Measurements from ENCODE around the gene IMMP2L. TPM values are rescaled to one million over a fixed set of nuclear protein-coding genes. Genes with fewer than 3 reads are reported as not detected.

Gene IMMP2L
- total and polyA plus RNA-seq, 2 donors (not counting 3 experiments of a cell fraction or from before 2014, with no cell fraction given): 9.9 to 11.8 TPM

DNA sequence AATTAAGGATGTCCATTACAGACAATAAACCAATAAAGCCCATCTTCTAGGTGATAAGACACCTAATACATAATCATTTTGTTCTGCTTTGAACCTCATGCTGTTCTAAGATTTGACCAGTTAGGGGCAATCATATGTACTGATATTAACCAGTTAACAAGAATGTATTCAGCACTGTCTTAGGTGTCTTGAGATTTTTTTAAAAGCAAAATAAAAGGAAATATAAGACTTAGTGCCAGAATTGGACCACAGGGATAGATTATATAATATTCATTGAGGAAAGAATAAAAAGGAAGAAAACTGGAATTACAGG, 32.0 kb downstream of the IMMP2L start:
- no peak overlapping the region for H3K9ac ChIP-seq (replicated peaks; ENCODE audit: extremely low read depth, insufficient read depth, low read length)
- no peaks in the 10 kb centered on the region for H4K20me1 ChIP-seq (replicated peaks; ENCODE audit: control insufficient read depth, extremely low read depth, insufficient read depth, low read length)
- TF ChIP-seq POLR2A (IDR thresholded peaks at IDR 0.05; ENCODE audit: low read depth, low read length): no peak
- TF ChIP-seq FOS (IDR thresholded peaks at IDR 0.05; ENCODE audit: borderline replicate concordance, insufficient read depth, low read length): no peak
- no peak for TF ChIP-seq EZH2 (IDR thresholded peaks at IDR 0.05; ENCODE audit: borderline replicate concordance, low read depth, low read length, severe bottlenecking)
- no peak for TF ChIP-seq MYC (IDR thresholded peaks at IDR 0.05; ENCODE audit: low read depth, low read length)
- no peak for TF ChIP-seq JUN (IDR thresholded peaks at IDR 0.05; ENCODE audit: borderline replicate concordance, insufficient read depth, insufficient read length, low read depth)
- no peak for TF ChIP-seq POLR2AphosphoS5 (IDR thresholded peaks at IDR 0.05; ENCODE audit: insufficient read depth, low read depth, low read length)
- no peak for TF ChIP-seq MAX (IDR thresholded peaks at IDR 0.05; ENCODE audit: insufficient read depth, insufficient read length)
- TF ChIP-seq GATA2 (IDR thresholded peaks at IDR 0.05; ENCODE audit: insufficient read depth, insufficient read length, low read depth, low read length): no peak
- intact Hi-C loops (cut with micrococcal nuclease) (no loop called here), dilution Hi-C loops (cut with MboI; ENCODE audit: extremely low pct_ligation_motif_present, low sequenced_read_pairs) (no loop called here)
- H3K4me1 ChIP-seq (ENCODE audit: control insufficient read depth, extremely low read depth, insufficient read depth, low read length): peaks cover 16% of the 10 kb centered on the region
- CTCF ChIA-PET: no interaction called here
- no peak overlapping the region for H3K4me3 ChIP-seq (replicated peaks in 1 of 3; ENCODE audit: insufficient read depth in 1 of 3, low read depth in 1 of 3, low read length in 3 of 3)
- H3K27ac ChIP-seq (ENCODE audit: insufficient read depth, low read depth, low read length): no peak overlapping the region
- POLR2A ChIA-PET: no interaction called here
- no peaks in the 10 kb centered on the region for H3K9me1 ChIP-seq (replicated peaks; ENCODE audit: control insufficient read depth, extremely low read depth, insufficient read depth, low read length)
- no peaks in the 10 kb centered on the region for H3K79me2 ChIP-seq (ENCODE audit: control insufficient read depth, insufficient read depth, low read length)
- no TSS peak for BruUV-seq (replicated peaks)
- H3K4me2 ChIP-seq (ENCODE audit: insufficient read depth, low read length): no peak overlapping the region
- H3K27me3 ChIP-seq (ENCODE audit: control insufficient read depth in 2 of 2, insufficient read depth in 2 of 2, low read length in 2 of 2): no peaks in the 10 kb centered on the region
- no peaks in the 10 kb centered on the region for H3K9me3 ChIP-seq (replicated peaks; ENCODE audit: control insufficient read depth, insufficient read depth, low read length)
- no peak overlapping the region for H2AFZ ChIP-seq (ENCODE audit: low read depth, low read length)
- DNase-seq (ENCODE audit: low read depth, low spot score) (peak; percentile 2), FAIRE-seq (no peak)
- no peaks in the 10 kb centered on the region for H3K36me3 ChIP-seq (ENCODE audit: control insufficient read depth in 2 of 2, extremely low read depth in 1 of 2, insufficient read depth in 2 of 2, low read length in 2 of 2)
